Endodermal cell (in vitro differentiated cells): ENCODE measurements around the gene TOB1. TPM values are rescaled to one million over a fixed set of nuclear protein-coding genes. Genes with fewer than 3 reads are reported as not detected.

ENCODE experiments used
- DNase-seq: peaks from one replicate; pipeline ENCODE4 v3.0.0-alpha.2; 2017
- H3K27ac ChIP-seq: 2 replicates; pipeline ENCODE4 v1.5.1; 2013; ENCODE audit warnings: mild to moderate bottlenecking, low read depth, low read length, moderate library complexity
- H3K27me3 ChIP-seq: 2 replicates; pipeline ENCODE4 v1.6.1; 2013; ENCODE audit warnings: mild to moderate bottlenecking, low read length, moderate library complexity; ENCODE audit not compliant: insufficient read depth, control insufficient read depth, poor library complexity, severe bottlenecking
- H3K36me3 ChIP-seq: 2 replicates; pipeline ENCODE4 v1.7.0; 2013; ENCODE audit warnings: mild to moderate bottlenecking, low read length, moderate library complexity; ENCODE audit not compliant: control insufficient read depth, insufficient read depth
- H3K4me1 ChIP-seq: one replicate; pipeline ENCODE4 v1.7.0; 2013; ENCODE audit warnings: low read length; ENCODE audit not compliant: control insufficient read depth, insufficient read depth
- H3K4me3 ChIP-seq: 2 replicates; pipeline ENCODE4 v1.5.1; 2013; ENCODE audit warnings: mild to moderate bottlenecking, low read length, moderate library complexity
- H3K9ac ChIP-seq: 2 replicates; pipeline ENCODE4 v1.6.1; 2013; ENCODE audit warnings: mild to moderate bottlenecking, low read length, moderate library complexity; ENCODE audit not compliant: poor library complexity, severe bottlenecking; ENCODE audit errors: extremely low read depth
- H3K9me3 ChIP-seq: 2 replicates; pipeline ENCODE4 v1.6.1; 2013; ENCODE audit warnings: mild to moderate bottlenecking, low read length, moderate library complexity; ENCODE audit not compliant: control insufficient read depth
- H3K27ac Mint-ChIP-seq: 2 replicates; pipeline ENCODE4 v1.8.0; 2020; ENCODE audit warnings: mixed read lengths
- H3K27me3 Mint-ChIP-seq: 2 replicates; pipeline ENCODE4 v1.8.0; 2021; ENCODE audit warnings: mild to moderate bottlenecking, mixed read lengths; ENCODE audit not compliant: insufficient read depth
- H3K36me3 Mint-ChIP-seq: 2 replicates; pipeline ENCODE4 v1.8.0; 2020; ENCODE audit warnings: low read depth, mixed read lengths
- H3K4me1 Mint-ChIP-seq: 2 replicates; pipeline ENCODE4 v1.8.0; 2020; ENCODE audit warnings: mixed read lengths
- H3K4me3 Mint-ChIP-seq: 2 replicates; pipeline ENCODE4 v1.8.0; 2020; ENCODE audit warnings: mild to moderate bottlenecking, moderate library complexity, mixed read lengths
- H3K9me3 Mint-ChIP-seq: 2 replicates; pipeline ENCODE4 v1.8.0; 2020; ENCODE audit warnings: mild to moderate bottlenecking, mixed read lengths
- WGBS, 2 experiments: methylation state at CpG; one replicate each; pipeline versions ENCODE4 v1.1.5 to v1.1.7; 2013; ENCODE audit warnings: missing lambda C conversion rate in 2 of 2, mixed read lengths in 1 of 2; ENCODE audit not compliant: insufficient coverage in 1 of 2, insufficient read length in 1 of 2; 5-methylcytosine and 5-hydroxymethylcytosine counted together
- total RNA-seq, 2 donors: library from RNA; stranded (reverse); fragmentation: NEBNext Ultra II Directional in 1 of 2; extraction: Animal tissue kit (Norgen Biotek cat#: 25700) in 1 of 2; gene quantifications; 2 replicates in 1 of 2; 3 replicates in 1 of 2; pipeline ENCODE4 v1.2.1, GENCODE V29; 2021
- TF ChIP-seq, protein P1 (sequence below): fragments of 200-600 bp; sonication (generic); conservative IDR thresholded peaks from 2 replicates; pipeline ENCODE4 v1.5.0; 2021; ENCODE audit warnings: antibody characterized with exemption, mild to moderate bottlenecking

The TOB1 gene
- total RNA-seq, 2 donors from 2014 or later = 35.5 to 36.3 TPM

DNA sequence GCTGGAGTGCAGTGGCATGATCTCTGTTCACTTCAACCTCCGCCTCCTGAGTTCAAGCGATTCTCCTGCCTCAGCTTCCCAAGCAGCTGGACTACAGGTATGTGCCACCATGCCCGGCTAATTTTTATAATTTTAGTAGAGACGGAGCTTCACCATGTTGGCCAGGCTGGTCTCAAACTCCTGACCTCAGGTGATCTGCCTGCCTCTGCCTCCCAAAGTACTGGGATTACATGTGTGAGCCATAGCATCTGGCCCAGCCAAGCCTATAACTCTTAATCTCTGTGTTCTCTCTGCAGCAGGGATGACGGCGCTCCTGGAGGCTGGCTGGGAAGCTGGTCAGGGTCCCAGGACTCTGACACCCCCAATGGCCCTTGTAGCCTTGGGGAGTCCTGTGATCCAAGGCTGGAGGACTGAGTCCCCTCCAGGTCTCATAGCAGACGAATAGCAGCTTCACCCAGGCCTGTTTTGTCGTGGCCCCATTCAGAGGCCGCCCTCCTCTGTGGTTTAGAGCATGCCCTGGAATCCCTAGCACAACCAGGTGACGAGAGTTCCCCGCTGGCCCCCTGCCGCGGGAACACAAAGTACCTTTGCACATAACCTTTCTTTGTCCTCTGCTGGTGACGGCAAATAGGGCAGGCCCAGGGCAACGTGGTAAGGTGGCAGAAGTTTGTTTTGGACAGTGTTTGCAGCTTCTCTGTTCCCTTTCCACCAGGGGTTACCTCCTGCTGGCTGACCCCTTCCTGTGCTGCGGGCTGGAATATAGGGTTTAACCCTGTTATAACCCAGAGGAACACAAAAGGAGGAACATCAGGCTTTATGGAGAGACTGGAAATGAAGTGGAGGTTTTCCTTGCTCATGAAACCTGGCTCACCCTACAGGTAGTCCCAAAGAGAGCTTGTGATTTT, 43.0 kb upstream of the TOB1 start:
- Mint-ChIP-seq H3K27me3 (no peaks in the 10 kb centered on the region), H3K27ac (peak overlapping the region; percentile 95), H3K4me3 (no peak overlapping the region), H3K9me3 (no peaks in the 10 kb centered on the region), H3K36me3 (no peaks in the 10 kb centered on the region), H3K4me1 (peaks cover 29% of the 10 kb centered on the region)
- peak; percentile 94 for DNase-seq
- WGBS, 2 experiments = 60 to 66% methylated on average over 15 to 16 of the region's 16 CpGs
- TF ChIP-seq, protein P1, sequence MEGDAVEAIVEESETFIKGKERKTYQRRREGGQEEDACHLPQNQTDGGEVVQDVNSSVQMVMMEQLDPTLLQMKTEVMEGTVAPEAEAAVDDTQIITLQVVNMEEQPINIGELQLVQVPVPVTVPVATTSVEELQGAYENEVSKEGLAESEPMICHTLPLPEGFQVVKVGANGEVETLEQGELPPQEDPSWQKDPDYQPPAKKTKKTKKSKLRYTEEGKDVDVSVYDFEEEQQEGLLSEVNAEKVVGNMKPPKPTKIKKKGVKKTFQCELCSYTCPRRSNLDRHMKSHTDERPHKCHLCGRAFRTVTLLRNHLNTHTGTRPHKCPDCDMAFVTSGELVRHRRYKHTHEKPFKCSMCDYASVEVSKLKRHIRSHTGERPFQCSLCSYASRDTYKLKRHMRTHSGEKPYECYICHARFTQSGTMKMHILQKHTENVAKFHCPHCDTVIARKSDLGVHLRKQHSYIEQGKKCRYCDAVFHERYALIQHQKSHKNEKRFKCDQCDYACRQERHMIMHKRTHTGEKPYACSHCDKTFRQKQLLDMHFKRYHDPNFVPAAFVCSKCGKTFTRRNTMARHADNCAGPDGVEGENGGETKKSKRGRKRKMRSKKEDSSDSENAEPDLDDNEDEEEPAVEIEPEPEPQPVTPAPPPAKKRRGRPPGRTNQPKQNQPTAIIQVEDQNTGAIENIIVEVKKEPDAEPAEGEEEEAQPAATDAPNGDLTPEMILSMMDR = peak; percentile 67
- Histone ChIP-seq H3K9ac (no peak overlapping the region), H3K36me3 (no peaks in the 10 kb centered on the region), H3K4me3 (no peak overlapping the region), H3K9me3 (no peaks in the 10 kb centered on the region), H3K27me3 (no peaks in the 10 kb centered on the region), H3K27ac (no peak overlapping the region), H3K4me1 (peaks cover 18% of the 10 kb centered on the region)

DNA sequence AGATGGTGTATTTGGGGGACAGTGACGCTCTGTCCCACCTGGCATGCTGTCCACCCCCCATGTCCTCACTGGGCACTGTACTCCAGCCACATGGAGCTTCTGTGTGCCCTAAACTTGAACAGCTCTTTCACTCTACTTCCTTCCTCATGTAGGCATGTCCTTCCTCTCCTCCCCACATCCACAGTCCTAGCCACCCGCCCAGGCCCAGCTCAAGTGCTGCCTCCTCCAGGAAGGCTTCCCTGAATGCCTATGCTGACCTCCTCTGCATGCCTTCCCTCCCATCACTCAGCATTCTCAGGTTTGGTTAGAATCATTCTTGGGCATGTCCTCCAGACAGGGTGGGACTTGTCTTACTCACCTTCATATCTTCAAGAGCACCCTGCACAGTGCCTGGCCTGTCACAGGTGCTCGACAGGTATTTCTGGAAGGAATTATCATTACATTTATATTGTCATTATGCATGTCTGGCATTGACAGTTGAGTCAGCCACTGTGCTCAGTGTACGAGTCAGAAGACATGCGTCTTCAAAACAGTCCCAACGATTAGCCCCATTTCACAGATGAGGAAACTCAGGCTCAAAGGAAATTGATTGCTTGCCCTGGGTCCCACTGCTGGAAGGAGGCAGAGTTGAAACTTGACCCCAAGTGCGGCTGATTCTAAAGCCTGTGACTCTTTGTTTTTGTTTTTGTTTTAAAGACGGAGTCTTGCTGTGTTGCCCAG, 42.1 kb upstream of the TOB1 start:
- Mint-ChIP-seq H3K27ac (peak overlapping the region; percentile 95), H3K4me1 (peaks cover 38% of the 10 kb centered on the region), H3K27me3 (no peaks in the 10 kb centered on the region), H3K36me3 (no peaks in the 10 kb centered on the region), H3K9me3 (no peaks in the 10 kb centered on the region), H3K4me3 (no peak overlapping the region)
- no peak overlapping the region for H3K27ac ChIP-seq
- no peak overlapping the region for H3K9ac ChIP-seq
- DNase-seq = peak; percentile 60
- H3K4me1 ChIP-seq = peaks cover 19% of the 10 kb centered on the region
- H3K36me3 ChIP-seq = no peaks in the 10 kb centered on the region
- TF ChIP-seq, protein P1 = no peak
- WGBS, 2 experiments = 95% methylated on average over 6 to 8 of the region's 8 CpGs
- H3K27me3 ChIP-seq = no peaks in the 10 kb centered on the region
- no peaks in the 10 kb centered on the region for H3K9me3 ChIP-seq
- no peak overlapping the region for H3K4me3 ChIP-seq

DNA sequence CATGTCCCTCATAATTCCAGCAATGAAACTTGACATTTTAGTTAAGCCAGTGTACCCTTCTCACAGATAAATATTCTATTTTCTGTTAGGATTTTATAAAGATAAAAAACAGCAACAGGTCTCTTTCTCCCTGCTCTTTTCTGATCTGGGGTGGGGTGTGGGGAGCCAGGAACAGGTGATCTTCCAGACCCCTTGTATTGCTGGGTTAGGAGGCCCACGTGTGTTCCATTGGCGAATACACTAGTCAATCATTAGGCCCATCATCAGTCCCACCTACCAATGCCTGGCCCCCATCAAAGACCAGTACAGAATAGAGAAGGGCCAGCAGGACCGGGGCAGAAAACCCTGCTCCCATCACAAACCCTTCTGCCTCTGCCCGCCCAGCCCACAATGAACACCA, 40.3 kb upstream of the TOB1 start:
- H3K27ac ChIP-seq = no peak overlapping the region
- no peak overlapping the region for H3K9ac ChIP-seq
- TF ChIP-seq, protein P1 = no peak
- H3K9me3 ChIP-seq = no peaks in the 10 kb centered on the region
- peaks cover 25% of the 10 kb centered on the region for H3K4me1 ChIP-seq
- Mint-ChIP-seq H3K9me3 (no peaks in the 10 kb centered on the region), H3K27me3 (no peaks in the 10 kb centered on the region), H3K27ac (no peak overlapping the region), H3K4me3 (no peak overlapping the region), H3K36me3 (no peaks in the 10 kb centered on the region), H3K4me1 (peaks cover 47% of the 10 kb centered on the region)
- DNase-seq = peak; percentile 49
- no peaks in the 10 kb centered on the region for H3K27me3 ChIP-seq
- H3K4me3 ChIP-seq = no peak overlapping the region
- WGBS, 2 experiments = 90 to 97% methylated on average over 2 to 4 of the region's 4 CpGs
- no peaks in the 10 kb centered on the region for H3K36me3 ChIP-seq
